Keratinocyte (primary cell): ENCODE measurements around the gene NEK8. TPM values are rescaled to one million over a fixed set of nuclear protein-coding genes. Genes with fewer than 3 reads are reported as not detected.

ENCODE experiments used
- DNase-seq: peaks from one replicate; pipeline ENCODE4 v3.0.0-alpha.2; 2011; ENCODE audit warnings: low read depth, missing footprints, low spot score
- FAIRE-seq: peaks from 2 replicates; lab custom pipeline; 2011; peaks lifted over from hg19 to GRCh38; lab: Jason Lieb, UNC
- H2AFZ ChIP-seq: 2 replicates; pipeline ENCODE4 v1.6.0; 2012; ENCODE audit warnings: low read length, control low read depth, inconsistent platforms; ENCODE audit not compliant: control insufficient read depth
- H3K27ac ChIP-seq: 2 replicates; pipeline ENCODE4 v1.5.1; 2011; ENCODE audit warnings: low read length; ENCODE audit not compliant: control insufficient read depth, insufficient read depth
- H3K27me3 ChIP-seq: 3 replicates; pipeline ENCODE4 v1.6.0; 2011; ENCODE audit warnings: low read length; ENCODE audit not compliant: control insufficient read depth, insufficient read depth; ENCODE audit errors: extremely low read depth
- H3K36me3 ChIP-seq, 2 experiments: 2 replicates in 1 of 2; 3 replicates in 1 of 2; pipeline ENCODE4 v1.5.1; 2011; ENCODE audit warnings: low read length in 2 of 2, mild to moderate bottlenecking in 1 of 2; ENCODE audit not compliant: control insufficient read depth in 2 of 2, insufficient read depth in 2 of 2; ENCODE audit errors: extremely low read depth in 1 of 2
- H3K4me1 ChIP-seq: 3 replicates; pipeline ENCODE4 v1.5.1; 2011; ENCODE audit warnings: low read length; ENCODE audit not compliant: control insufficient read depth, insufficient read depth; ENCODE audit errors: extremely low read depth
- H3K4me2 ChIP-seq: 3 replicates; pipeline ENCODE4 v1.6.0; 2011; ENCODE audit warnings: low read depth, low read length; ENCODE audit not compliant: control insufficient read depth, insufficient read depth; ENCODE audit errors: extremely low read depth
- H3K4me3 ChIP-seq, 3 experiments: fragments of 200-600 bp in 1 of 3; sonication (generic) in 1 of 3; 2 replicates in 2 of 3; 3 replicates in 1 of 3; pipeline ENCODE4 v1.5.1; 2011 to 2016; ENCODE audit warnings: low read length in 3 of 3, mild to moderate bottlenecking in 3 of 3, control low read depth in 2 of 3, inconsistent platforms in 1 of 3, low read depth in 1 of 3, mixed read lengths in 1 of 3, mixed run types in 1 of 3, moderate library complexity in 1 of 3; ENCODE audit not compliant: control insufficient read depth in 2 of 3, insufficient read depth in 2 of 3; ENCODE audit errors: extremely low read depth in 1 of 3
- H3K79me2 ChIP-seq: 2 replicates; pipeline ENCODE4 v1.6.0; 2012; ENCODE audit warnings: low read length; ENCODE audit not compliant: control insufficient read depth, insufficient read depth
- H3K9ac ChIP-seq: 3 replicates; pipeline ENCODE4 v1.6.0; 2011; ENCODE audit warnings: low read length; ENCODE audit not compliant: control insufficient read depth, insufficient read depth; ENCODE audit errors: extremely low read depth
- H3K9me1 ChIP-seq: 3 replicates; pipeline ENCODE4 v1.6.0; 2011; ENCODE audit warnings: low read length; ENCODE audit not compliant: control insufficient read depth, insufficient read depth; ENCODE audit errors: extremely low read depth
- H3K9me3 ChIP-seq: 2 replicates; pipeline ENCODE4 v1.5.1; 2012; ENCODE audit warnings: low read depth, low read length; ENCODE audit not compliant: control insufficient read depth
- H4K20me1 ChIP-seq: 3 replicates; pipeline ENCODE4 v1.6.0; 2011; ENCODE audit warnings: low read length; ENCODE audit not compliant: control insufficient read depth, insufficient read depth; ENCODE audit errors: extremely low read depth
- CTCF ChIP-seq, 3 experiments: IDR thresholded peaks in 1 of 3; conservative IDR thresholded peaks in 1 of 3; optimal IDR thresholded peaks in 1 of 3; 2 replicates in 2 of 3; 3 replicates in 1 of 3; pipeline versions ENCODE3 to v1.5.1; 2011; ENCODE audit warnings: low read length in 3 of 3, mild to moderate bottlenecking in 3 of 3, moderate library complexity in 2 of 3, control low read depth in 1 of 3, inconsistent platforms in 1 of 3; ENCODE audit not compliant: insufficient read depth in 2 of 3; ENCODE audit errors: extremely low read depth in 1 of 3
- EZH2 ChIP-seq: IDR thresholded peaks from one replicate; pipeline ENCODE4 v1.6.1; 2012; ENCODE audit warnings: inconsistent platforms, mild to moderate bottlenecking, low read length, moderate library complexity
- dilution Hi-C: fragments of 300-500 bp; cut with MboI; formaldehyde crosslinking; loops from one replicate; pipeline ENCODE4 v1.7.0; 2020; ENCODE audit warnings: low sequenced_read_pairs; ENCODE audit not compliant: extremely low pct_ligation_motif_present
- polyA plus RNA-seq, 5 experiments: library from polyadenylated mRNA; depleted of rRNA in 3 of 5; stranded (reverse) in 3 of 5; stranded (forward) in 1 of 5; unstranded in 1 of 5; fragments of >200 nt; gene quantifications; 1 replicate in 1 of 5; 2 replicates in 3 of 5; 3 replicates in 1 of 5; pipeline versions ENCODE4 v1.2.1 to v1.2.3, GENCODE V29; 2011 to 2012; ENCODE audit warnings: missing spikeins in 2 of 5, low read depth in 1 of 5, low replicate concordance in 1 of 5

NEK8 gene
- polyA plus RNA-seq, 1 donor (not counting 4 experiments of a cell fraction or from before 2014, with no cell fraction given) = 4.1 TPM

- H2AFZ ChIP-seq = no peak overlapping the region
- no peak for TF ChIP-seq EZH2
- peak; percentile 99 to 100 (median 99) for TF ChIP-seq CTCF (optimal IDR thresholded peaks at IDR 0.05 in 1 of 3, IDR thresholded peaks at IDR 0.05 in 1 of 3, conservative IDR thresholded peaks at IDR 0.05 in 1 of 3; ENCODE audit: extremely low read depth in 1 of 3, insufficient read depth in 2 of 3, low read length in 3 of 3)
- peaks cover 30% of the 10 kb centered on the region for H3K4me1 ChIP-seq
- H3K36me3 ChIP-seq = peaks cover 39 to 50% of the 10 kb centered on the region in 2 experiments
- H3K79me2 ChIP-seq = peaks cover 50% of the 10 kb centered on the region
- H3K9ac ChIP-seq = peak overlapping the region; percentile 18
- H3K4me2 ChIP-seq = peak overlapping the region; percentile 3
- H3K27me3 ChIP-seq = no peaks in the 10 kb centered on the region
- dilution Hi-C loops = no loop called here
- no peak overlapping the region for H3K4me3 ChIP-seq
- peaks cover 7% of the 10 kb centered on the region for H3K9me1 ChIP-seq
- no peaks in the 10 kb centered on the region for H3K9me3 ChIP-seq
- DNase-seq = no peak
- H3K27ac ChIP-seq = peak overlapping the region; percentile 43
- H4K20me1 ChIP-seq = peaks cover 42% of the 10 kb centered on the region
- peak; percentile 34 for FAIRE-seq
Observed at GRCh38 chr17:28750178-28751047, 21.8 kb downstream of the NEK8 start.

- Histone ChIP-seq H3K36me3 (peaks cover 38 to 46% of the 10 kb centered on the region in 2 experiments), H3K4me1 (peaks cover 19% of the 10 kb centered on the region), H3K27me3 (no peaks in the 10 kb centered on the region), H2AFZ (no peak overlapping the region), H4K20me1 (peaks cover 35% of the 10 kb centered on the region), H3K27ac (no peak overlapping the region), H3K9me1 (peaks cover 3% of the 10 kb centered on the region), H3K9me3 (no peaks in the 10 kb centered on the region), H3K4me2 (no peak overlapping the region), H3K9ac (no peak overlapping the region), H3K79me2 (peaks cover 36% of the 10 kb centered on the region), H3K4me3 (no peak overlapping the region)
- dilution Hi-C loops = no loop called here
- DNase-seq = no peak
- no peak for TF ChIP-seq CTCF (optimal IDR thresholded peaks at IDR 0.05 in 1 of 3, IDR thresholded peaks at IDR 0.05 in 1 of 3, conservative IDR thresholded peaks at IDR 0.05 in 1 of 3; ENCODE audit: extremely low read depth in 1 of 3, insufficient read depth in 2 of 3, low read length in 3 of 3)
- TF ChIP-seq EZH2 = no peak
- FAIRE-seq = no peak
Observed at GRCh38 chr17:28751600-28752366, 23.2 kb downstream of the NEK8 start.
